ENCODE measurements around the gene APOC3.

APOC3 gene

DNA sequence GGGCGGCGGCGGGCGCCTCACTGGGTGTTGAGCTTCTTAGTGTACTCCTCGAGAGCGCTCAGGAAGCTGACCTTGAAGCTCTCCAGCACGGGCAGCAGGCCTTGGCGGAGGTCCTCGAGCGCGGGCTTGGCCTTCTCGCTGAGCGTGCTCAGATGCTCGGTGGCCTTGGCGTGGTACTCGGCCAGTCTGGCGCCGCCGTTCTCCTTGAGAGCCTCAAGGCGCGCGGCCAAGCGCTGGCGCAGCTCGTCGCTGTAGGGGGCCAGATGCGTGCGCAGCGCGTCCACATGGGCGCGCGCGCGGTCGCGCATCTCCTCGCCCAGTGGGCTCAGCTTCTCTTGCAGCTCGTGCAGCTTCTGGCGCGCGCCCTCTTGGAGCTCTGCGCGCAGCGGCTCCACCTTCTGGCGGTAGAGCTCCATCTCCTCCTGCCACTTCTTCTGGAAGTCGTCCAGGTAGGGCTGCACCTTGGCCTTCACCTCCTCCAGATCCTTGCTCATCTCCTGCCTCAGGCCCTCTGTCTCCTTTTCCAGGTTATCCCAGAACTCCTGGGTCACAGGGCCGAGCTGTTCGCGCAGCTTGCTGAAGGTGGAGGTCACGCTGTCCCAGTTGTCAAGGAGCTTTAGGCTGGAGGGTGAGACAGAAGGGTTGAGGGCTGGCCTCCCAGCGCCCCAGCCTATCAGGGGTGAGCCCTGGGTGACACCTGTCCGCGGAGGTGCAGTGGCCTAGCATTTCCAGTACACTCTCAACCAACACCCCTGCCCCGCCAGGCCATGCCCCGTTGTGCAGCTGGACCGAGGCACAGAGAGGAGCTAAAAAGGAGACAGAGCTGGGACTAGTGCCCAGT lies 6.3 kb downstream of the APOC3 start:
- H2BK12ac ChIP-seq (ENCODE audit: low read length) = peak overlapping the region; percentile 24
- peak overlapping the region; percentile 94 for H2AFZ ChIP-seq (ENCODE audit: low read length)
- no peaks in the 10 kb centered on the region for H3K79me1 ChIP-seq (ENCODE audit: low read depth, low read length)
- peaks cover 9 to 19% of the 10 kb centered on the region in 2 donors for H3K4me1 ChIP-seq (ENCODE audit: control insufficient read depth in 2 of 2, insufficient read depth in 1 of 2, low read depth in 1 of 2, low read length in 2 of 2)
- peak overlapping the region; percentile 94 for H3K18ac ChIP-seq (ENCODE audit: low read length)
- H3K23ac ChIP-seq (ENCODE audit: low read depth, low read length, poor library complexity) = peak overlapping the region; percentile 97
- H4K8ac ChIP-seq (ENCODE audit: low read depth, low read length) = no peak overlapping the region
- peak overlapping the region; percentile 52 for H2BK120ac ChIP-seq (ENCODE audit: low read depth, low read length)
- H3K4me2 ChIP-seq (ENCODE audit: insufficient read depth, low read length, poor library complexity, severe bottlenecking) = peak overlapping the region; percentile 82
- no peaks in the 10 kb centered on the region for H3K36me3 ChIP-seq (replicated peaks in 1 of 2; ENCODE audit: control insufficient read depth in 2 of 2, insufficient read depth in 2 of 2, low read length in 2 of 2)
- no peak overlapping the region for H4K91ac ChIP-seq (ENCODE audit: low read depth, low read length, poor library complexity)
- peak overlapping the region; percentile 80 for H2BK15ac ChIP-seq (ENCODE audit: low read length)
- peak overlapping the region; percentile 22 to 77 for H3K4me3 ChIP-seq (ENCODE audit: low read length in 2 of 2)
- no peak overlapping the region for H3K4ac ChIP-seq (ENCODE audit: low read length)
- H3K27me3 ChIP-seq (ENCODE audit: control insufficient read depth in 3 of 3, insufficient read depth in 3 of 3, low read depth in 1 of 3, low read length in 3 of 3) = peaks cover 0 to 10% (median 0%) of the 10 kb centered on the region in 3 experiments
- peak overlapping the region; percentile 88 for H3K9ac ChIP-seq (ENCODE audit: low read depth, low read length, poor library complexity)
- DNase-seq (ENCODE audit: low spot score) = peak; percentile 76
- H3K27ac ChIP-seq (replicated peaks; ENCODE audit: low read length) = no peak overlapping the region
- no peak overlapping the region for H2BK5ac ChIP-seq (ENCODE audit: low read length)
- no peak overlapping the region for H3K14ac ChIP-seq (ENCODE audit: low read length)
- WGBS, 2 donors (ENCODE audit: extremely low coverage in 2 of 2, insufficient read length in 2 of 2, insufficient replicate concordance in 1 of 2) = no CpG with 5 or more reads among the region's 57 CpGs
- no peaks in the 10 kb centered on the region for H3K9me3 ChIP-seq (replicated peaks in 1 of 2; ENCODE audit: control insufficient read depth in 2 of 2, insufficient read depth in 1 of 2, low read depth in 1 of 2, low read length in 2 of 2)
- H2AK5ac ChIP-seq (ENCODE audit: low read depth, low read length) = peak overlapping the region; percentile 97

DNA sequence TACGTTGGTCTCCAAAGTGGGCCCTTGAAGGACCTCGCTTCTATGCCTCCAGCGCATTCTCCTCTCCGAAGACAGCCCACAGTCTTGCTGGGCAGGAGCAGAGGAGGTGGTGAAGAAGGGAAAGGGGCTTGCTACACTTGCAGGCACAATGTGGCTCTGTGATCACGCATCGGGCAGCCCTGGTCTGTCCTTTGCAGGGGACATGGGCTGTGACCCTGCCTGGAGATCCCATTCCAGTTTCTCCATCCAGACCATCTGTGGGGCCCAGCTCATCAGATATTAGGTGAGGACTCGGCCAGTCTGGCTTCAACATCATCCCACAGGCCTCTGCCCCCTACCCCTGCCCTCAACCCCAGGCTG lies 6.9 kb downstream of the APOC3 start:
- no peak overlapping the region for H3K14ac ChIP-seq (ENCODE audit: low read length)

DNA sequence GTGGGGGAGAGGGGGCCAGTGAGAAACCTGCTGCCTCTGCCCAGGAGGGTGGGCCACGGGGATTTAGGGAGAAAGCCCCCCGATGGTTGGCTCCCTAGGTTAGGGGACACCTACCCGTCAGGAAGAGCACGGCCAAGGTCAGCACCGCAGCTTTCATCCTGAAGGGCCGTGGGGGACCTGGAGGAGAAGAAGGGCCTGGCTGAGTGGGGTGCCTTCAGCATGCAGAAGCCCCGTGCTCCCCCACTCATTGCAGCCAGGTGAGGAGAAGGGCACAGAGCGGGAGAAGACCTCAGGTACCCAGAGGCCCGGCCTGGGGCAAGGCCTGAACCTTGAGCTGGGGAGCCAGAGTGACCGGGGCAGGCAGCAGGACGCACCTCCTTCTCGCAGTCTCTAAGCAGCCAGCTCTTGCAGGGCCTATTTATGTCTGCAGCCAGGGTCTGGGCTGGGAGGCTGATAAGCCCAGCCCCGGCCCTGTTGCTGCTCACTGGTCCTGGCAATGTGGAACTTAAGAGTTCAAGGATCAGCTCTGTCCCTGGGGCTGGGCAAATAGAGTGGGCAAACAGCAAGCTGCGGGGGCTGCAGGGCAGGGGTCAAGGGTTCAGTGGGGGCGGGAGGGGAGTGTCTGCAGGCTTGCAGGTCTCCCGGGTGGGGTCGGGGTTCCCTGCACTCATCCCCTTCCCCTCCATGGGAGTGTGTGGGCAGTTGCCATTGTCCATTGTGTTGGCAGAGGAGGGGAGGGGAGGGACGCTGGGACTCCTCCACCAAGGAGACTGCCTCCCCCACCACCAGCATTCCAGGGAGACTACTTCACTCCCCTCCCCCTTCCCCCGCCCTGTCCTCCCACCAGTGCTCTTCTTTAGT lies 7.8 kb downstream of the APOC3 start, which contains the start of gene APOA1:
TSS of gene APOA1 (minus strand) at position 392 of the 861 bp plus-strand sequence. CDS start at position 157, 235 bp downstream.
- H4K91ac ChIP-seq (ENCODE audit: low read depth, low read length, poor library complexity) = no peak within 1 kb of the TSS
- no peak within 1 kb of the TSS for H3K4me3 ChIP-seq (ENCODE audit: low read length in 2 of 2)
- H3K4me2 ChIP-seq (ENCODE audit: insufficient read depth, low read length, poor library complexity, severe bottlenecking) = peak within 1 kb of the TSS; percentile 20
- no peaks in the 10 kb centered on the region for H3K36me3 ChIP-seq (replicated peaks in 1 of 2; ENCODE audit: control insufficient read depth in 2 of 2, insufficient read depth in 2 of 2, low read length in 2 of 2)
- no peak within 1 kb of the TSS for H3K4ac ChIP-seq (ENCODE audit: low read length)
- no peak within 1 kb of the TSS for H4K8ac ChIP-seq (ENCODE audit: low read depth, low read length)
- peak within 1 kb of the TSS; percentile 39 for H3K27ac ChIP-seq (replicated peaks; ENCODE audit: low read length)
- H3K9me3 ChIP-seq (replicated peaks in 1 of 2; ENCODE audit: control insufficient read depth in 2 of 2, insufficient read depth in 1 of 2, low read depth in 1 of 2, low read length in 2 of 2) = no peaks in the 10 kb centered on the region
- H2BK12ac ChIP-seq (ENCODE audit: low read length) = peak within 1 kb of the TSS; percentile 24
- H3K23ac ChIP-seq (ENCODE audit: low read depth, low read length, poor library complexity) = no peak within 1 kb of the TSS
- H2BK5ac ChIP-seq (ENCODE audit: low read length) = peak within 1 kb of the TSS; percentile 42
- peaks cover 9 to 19% of the 10 kb centered on the region in 2 donors for H3K4me1 ChIP-seq (ENCODE audit: control insufficient read depth in 2 of 2, insufficient read depth in 1 of 2, low read depth in 1 of 2, low read length in 2 of 2)
- no peaks in the 10 kb centered on the region for H3K79me1 ChIP-seq (ENCODE audit: low read depth, low read length)
- peak within 1 kb of the TSS; percentile 94 for H2AFZ ChIP-seq (ENCODE audit: low read length)
- H2AK5ac ChIP-seq (ENCODE audit: low read depth, low read length) = peak within 1 kb of the TSS; percentile 93
- H2BK15ac ChIP-seq (ENCODE audit: low read length) = peak within 1 kb of the TSS; percentile 41
- no CpG with 5 or more reads among the region's 19 CpGs for WGBS, 2 donors (ENCODE audit: extremely low coverage in 2 of 2, insufficient read length in 2 of 2, insufficient replicate concordance in 1 of 2)
- H2BK120ac ChIP-seq (ENCODE audit: low read depth, low read length) = peak within 1 kb of the TSS; percentile 13
- H3K18ac ChIP-seq (ENCODE audit: low read length) = peak within 1 kb of the TSS; percentile 62
- peak within 1 kb of the TSS; percentile 10 for H3K14ac ChIP-seq (ENCODE audit: low read length)
- peak; percentile 21 for DNase-seq (ENCODE audit: low spot score)
- peaks cover 0 to 10% (median 0%) of the 10 kb centered on the region in 3 experiments for H3K27me3 ChIP-seq (ENCODE audit: control insufficient read depth in 3 of 3, insufficient read depth in 3 of 3, low read depth in 1 of 3, low read length in 3 of 3)
- peak within 1 kb of the TSS; percentile 36 for H3K9ac ChIP-seq (ENCODE audit: low read depth, low read length, poor library complexity)

More for the DNA sequence above, 6.9 kb downstream of the APOC3 start:
- Histone ChIP-seq H3K9ac (ENCODE audit: low read depth, low read length, poor library complexity) (peak overlapping the region; percentile 36), H2AK5ac (ENCODE audit: low read depth, low read length) (peak overlapping the region; percentile 93), H2BK12ac (ENCODE audit: low read length) (peak overlapping the region; percentile 24), H3K4me2 (ENCODE audit: insufficient read depth, low read length, poor library complexity, severe bottlenecking) (no peak overlapping the region), H2AFZ (ENCODE audit: low read length) (peak overlapping the region; percentile 94), H4K91ac (ENCODE audit: low read depth, low read length, poor library complexity) (no peak overlapping the region), H2BK5ac (ENCODE audit: low read length) (no peak overlapping the region), H3K23ac (ENCODE audit: low read depth, low read length, poor library complexity) (no peak overlapping the region), H3K27ac (replicated peaks; ENCODE audit: low read length) (no peak overlapping the region), H3K36me3 (replicated peaks in 1 of 2; ENCODE audit: control insufficient read depth in 2 of 2, insufficient read depth in 2 of 2, low read length in 2 of 2) (no peaks in the 10 kb centered on the region), H2BK15ac (ENCODE audit: low read length) (peak overlapping the region; percentile 41), H4K8ac (ENCODE audit: low read depth, low read length) (no peak overlapping the region), H3K9me3 (replicated peaks in 1 of 2; ENCODE audit: control insufficient read depth in 2 of 2, insufficient read depth in 1 of 2, low read depth in 1 of 2, low read length in 2 of 2) (no peaks in the 10 kb centered on the region), H3K4me1 (ENCODE audit: control insufficient read depth in 2 of 2, insufficient read depth in 1 of 2, low read depth in 1 of 2, low read length in 2 of 2) (peaks cover 9 to 19% of the 10 kb centered on the region in 2 donors), H3K4me3 (ENCODE audit: low read length in 2 of 2) (no peak overlapping the region), H3K18ac (ENCODE audit: low read length) (peak overlapping the region; percentile 49), H2BK120ac (ENCODE audit: low read depth, low read length) (peak overlapping the region; percentile 13), H3K79me1 (ENCODE audit: low read depth, low read length) (no peaks in the 10 kb centered on the region), H3K27me3 (ENCODE audit: control insufficient read depth in 3 of 3, insufficient read depth in 3 of 3, low read depth in 1 of 3, low read length in 3 of 3) (peaks cover 0 to 10% (median 0%) of the 10 kb centered on the region in 3 experiments), H3K4ac (ENCODE audit: low read length) (no peak overlapping the region)
- DNase-seq (ENCODE audit: low spot score) = no peak
- WGBS, 2 donors (ENCODE audit: extremely low coverage in 2 of 2, insufficient read length in 2 of 2, insufficient replicate concordance in 1 of 2) = no CpG with 5 or more reads among the region's 7 CpGs

All from neuronal stem cell (in vitro differentiated cells).